Mammary epithelial cell (primary cell): ENCODE results near the gene SGMS2.

Experiments used
- EZH2 ChIP-seq: IDR thresholded peaks from 2 replicates; pipeline ENCODE4 v1.6.1; 2012; ENCODE audit warnings: low read length, inconsistent platforms, borderline replicate concordance
- TF ChIP-seq, protein P1 (sequence below), 2 donors: IDR thresholded peaks in 1 of 2; conservative IDR thresholded peaks in 1 of 2; 2 replicates each; pipeline ENCODE4 v1.5.1; 2011 to 2012; ENCODE audit warnings: inconsistent platforms in 2 of 2, low read length in 2 of 2, mild to moderate bottlenecking in 2 of 2, control low read depth in 1 of 2, low read depth in 1 of 2; ENCODE audit not compliant: insufficient read depth in 1 of 2; ENCODE audit errors: extremely low read depth in 1 of 2

DNA sequence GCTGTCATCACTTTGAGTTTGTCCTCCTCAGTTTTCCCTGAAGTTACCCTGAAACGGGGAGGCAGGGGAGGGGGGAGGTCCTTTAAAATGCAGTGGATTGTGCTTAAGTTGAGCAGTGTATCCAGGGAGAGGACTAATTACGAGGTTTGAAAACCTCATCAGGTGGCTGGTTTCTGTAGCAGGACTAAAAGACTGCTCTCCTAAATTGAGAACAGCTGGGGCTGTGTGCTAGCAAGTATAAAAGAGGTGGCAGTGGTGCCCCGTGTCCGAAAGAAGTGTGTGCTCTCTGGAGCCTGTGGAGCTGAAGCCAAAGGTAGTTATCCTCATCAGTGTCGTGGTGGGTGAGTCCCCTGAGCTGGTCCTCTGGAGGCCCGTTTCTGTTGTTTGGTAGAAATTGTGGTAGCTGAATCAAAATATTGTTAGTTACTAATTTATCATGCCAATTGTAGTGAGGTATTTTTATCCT, 69.4 kb downstream of the SGMS2 start:
- TF ChIP-seq, protein P1, sequence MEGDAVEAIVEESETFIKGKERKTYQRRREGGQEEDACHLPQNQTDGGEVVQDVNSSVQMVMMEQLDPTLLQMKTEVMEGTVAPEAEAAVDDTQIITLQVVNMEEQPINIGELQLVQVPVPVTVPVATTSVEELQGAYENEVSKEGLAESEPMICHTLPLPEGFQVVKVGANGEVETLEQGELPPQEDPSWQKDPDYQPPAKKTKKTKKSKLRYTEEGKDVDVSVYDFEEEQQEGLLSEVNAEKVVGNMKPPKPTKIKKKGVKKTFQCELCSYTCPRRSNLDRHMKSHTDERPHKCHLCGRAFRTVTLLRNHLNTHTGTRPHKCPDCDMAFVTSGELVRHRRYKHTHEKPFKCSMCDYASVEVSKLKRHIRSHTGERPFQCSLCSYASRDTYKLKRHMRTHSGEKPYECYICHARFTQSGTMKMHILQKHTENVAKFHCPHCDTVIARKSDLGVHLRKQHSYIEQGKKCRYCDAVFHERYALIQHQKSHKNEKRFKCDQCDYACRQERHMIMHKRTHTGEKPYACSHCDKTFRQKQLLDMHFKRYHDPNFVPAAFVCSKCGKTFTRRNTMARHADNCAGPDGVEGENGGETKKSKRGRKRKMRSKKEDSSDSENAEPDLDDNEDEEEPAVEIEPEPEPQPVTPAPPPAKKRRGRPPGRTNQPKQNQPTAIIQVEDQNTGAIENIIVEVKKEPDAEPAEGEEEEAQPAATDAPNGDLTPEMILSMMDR (conservative IDR thresholded peaks at IDR 0.05 in 1 of 2, IDR thresholded peaks at IDR 0.05 in 1 of 2; ENCODE audit: extremely low read depth in 1 of 2, insufficient read depth in 1 of 2, low read depth in 1 of 2, low read length in 2 of 2): no peak
- no peak for TF ChIP-seq EZH2
